Activated CD8-positive, alpha-beta memory T cell treated with anti-CD3 and anti-CD28 coated beads, Interleukin-2, amount 50 U/mL, for 48 hours (primary cell): ENCODE data around the gene ZFP62.
A peak's percentile ranks its signal among the peaks of the same experiment; 100 is the strongest.
"Not testable (repeated sequence)": the region's sequence is repeated elsewhere in the genome, so short reads cannot be mapped to it uniquely, and the experiment has no call there.

Experiments
- DNase-seq: peaks from one replicate; pipeline ENCODE4 v3.0.0-alpha.2; 2020

Gene ZFP62

DNA sequence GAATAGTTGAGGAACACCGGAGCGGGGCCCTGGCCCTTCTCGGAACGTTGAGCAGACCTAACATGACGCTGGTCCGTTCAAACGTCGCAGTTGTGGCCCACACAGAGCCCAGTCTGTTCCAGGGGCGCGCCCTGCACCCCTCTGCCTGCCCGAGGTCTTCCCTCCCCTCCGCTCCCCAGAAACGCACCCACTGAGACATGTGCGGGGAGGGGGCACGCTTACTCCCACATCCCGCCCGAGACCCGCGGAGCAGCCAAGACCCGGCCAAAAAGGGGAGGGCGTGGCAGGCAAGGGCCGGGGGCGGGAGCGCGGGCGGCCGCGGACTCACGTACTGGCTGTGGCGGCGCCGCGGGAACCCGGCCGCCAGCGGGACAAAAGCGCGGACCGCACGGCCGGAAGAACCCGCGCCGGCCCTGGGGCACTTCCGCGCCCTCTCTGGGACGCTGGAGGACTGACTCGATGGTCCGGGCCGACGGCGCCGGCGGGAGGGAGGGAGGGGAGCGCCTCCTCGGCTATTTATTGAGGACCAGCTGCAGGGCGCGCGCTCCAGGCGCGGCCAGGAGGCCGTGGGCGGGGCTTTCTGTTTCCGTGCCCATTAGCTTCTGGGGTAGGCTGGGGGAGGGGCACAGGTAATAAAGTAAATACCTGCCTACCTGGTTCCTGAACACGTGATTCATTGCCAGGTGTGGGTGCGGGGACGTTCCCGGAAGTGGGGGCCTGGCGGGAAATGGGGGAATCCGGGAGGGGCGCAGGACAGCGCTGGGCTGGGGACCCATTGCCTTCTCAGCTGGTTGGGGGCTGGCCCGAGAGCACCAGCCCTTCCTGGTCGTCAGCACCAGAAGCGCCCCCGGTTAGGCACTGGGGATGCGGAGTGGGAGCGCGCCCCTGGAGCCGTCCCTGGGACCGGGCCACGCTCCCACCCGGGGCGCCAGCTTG is at the start of gene ZFP62:
Gene ZFP62, minus strand, starts transcription at position 390 of the 936 bp plus-strand sequence. Its CDS starts 57 bp downstream, at position 333.
- DNase-seq = peak; percentile 93

DNA sequence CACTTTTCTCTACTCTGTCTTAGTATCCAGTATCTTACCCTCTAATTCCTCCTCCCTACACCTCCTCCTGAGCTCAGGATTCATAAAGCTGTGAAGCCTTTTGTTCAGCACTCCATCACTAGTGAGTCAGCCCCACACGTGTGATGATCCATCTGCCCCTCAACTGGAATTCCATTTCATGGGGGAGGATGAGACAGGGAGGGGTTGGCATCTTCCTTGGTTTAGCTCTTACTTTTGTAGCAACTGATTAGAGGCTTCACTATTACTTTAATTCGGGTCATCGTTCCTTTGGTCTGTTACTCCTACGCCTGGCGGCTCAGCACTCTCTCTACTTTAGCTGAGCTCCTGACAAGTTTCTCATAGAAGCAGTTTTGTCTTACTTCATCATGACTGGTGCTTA is 49.7 kb upstream of the ZFP62 start:
- DNase-seq = no peak

DNA sequence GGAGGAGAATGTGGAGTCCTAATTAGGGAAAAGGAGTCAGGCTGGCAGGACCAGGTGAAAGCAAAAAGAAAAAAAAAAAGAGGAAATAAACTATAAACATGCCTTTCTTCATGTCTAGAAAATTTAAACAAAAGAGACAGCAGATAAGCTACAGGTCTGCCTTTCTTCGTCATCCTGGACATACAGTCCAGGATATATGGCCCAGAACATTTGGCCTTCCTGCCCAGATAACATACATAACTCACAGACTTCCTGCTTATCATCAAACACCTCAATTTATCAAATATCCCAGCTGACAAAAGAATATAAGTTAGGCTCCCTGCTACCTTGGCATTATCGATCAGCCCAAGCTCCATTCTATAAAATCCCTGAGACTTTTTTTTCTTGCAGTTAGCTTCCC is 49.1 kb upstream of the ZFP62 start:
- no peak for DNase-seq

DNA sequence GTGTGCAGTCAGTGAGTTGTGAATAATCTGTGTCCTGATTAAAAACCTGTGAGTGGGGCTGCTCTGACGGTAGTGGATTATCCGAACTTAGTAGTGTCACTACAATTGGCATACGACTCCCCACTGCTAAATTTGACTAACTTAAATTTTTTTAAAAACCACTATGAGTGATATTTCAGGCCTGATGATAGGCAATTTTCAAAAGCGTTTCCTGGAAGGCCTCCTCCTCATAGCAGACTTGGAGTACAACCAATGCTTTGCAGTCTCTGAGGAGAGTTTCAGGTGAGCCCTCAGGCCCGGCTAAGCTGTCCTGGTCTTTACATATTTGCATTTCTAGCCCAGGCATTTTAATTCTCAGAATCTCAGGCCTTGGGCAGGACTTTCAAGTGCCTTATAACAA is 48.7 kb upstream of the ZFP62 start:
- DNase-seq = no peak

DNA sequence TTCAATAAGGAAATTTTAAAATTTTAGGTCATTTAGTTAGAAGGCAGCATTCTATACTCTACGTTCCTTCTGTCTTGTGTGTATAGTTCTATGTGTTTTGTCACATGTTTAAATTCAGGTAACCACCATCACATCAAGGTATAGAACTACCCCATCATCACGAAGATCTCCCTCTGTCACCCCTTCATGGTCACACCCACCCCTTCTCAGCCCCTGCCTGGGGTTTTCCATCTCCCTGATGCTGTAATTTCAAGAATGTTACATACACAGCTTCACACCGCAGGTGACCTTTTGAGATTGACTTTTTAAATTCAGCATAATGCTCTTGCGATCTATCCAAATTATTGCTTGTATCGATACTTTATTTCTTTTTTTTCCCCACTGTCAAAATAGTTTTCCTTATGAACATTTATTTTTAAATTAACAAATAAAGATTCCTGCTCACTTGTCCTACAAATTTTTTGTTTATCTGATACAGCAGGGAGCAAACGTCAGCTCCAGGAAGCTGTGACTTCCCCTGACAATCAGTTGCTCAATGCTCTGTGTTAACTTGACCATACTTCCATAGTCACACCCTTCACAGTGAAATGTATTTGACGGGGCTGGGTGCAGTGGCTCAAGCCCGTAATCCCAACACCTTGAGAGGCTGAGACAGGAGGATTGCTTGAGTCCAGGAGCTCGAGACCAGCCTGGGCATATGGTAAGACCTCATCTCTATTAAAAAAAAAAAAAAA is 48.1 kb upstream of the ZFP62 start:
- no peak for DNase-seq

DNA sequence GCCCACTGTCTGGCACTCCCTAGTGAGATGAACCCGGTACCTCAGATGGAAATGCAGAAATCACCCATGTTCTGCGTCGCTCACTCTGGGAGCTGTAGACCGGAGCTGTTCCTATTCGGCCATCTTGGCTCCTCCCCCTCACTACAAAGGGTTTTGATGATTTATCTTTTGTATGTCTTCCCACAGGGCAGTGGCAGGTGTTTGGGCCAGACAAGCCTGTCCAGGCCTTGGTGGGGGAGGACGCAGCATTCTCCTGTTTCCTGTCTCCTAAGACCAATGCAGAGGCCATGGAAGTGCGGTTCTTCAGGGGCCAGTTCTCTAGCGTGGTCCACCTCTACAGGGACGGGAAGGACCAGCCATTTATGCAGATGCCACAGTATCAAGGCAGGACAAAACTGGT is 47.3 kb upstream of the ZFP62 start:
- DNase-seq = no peak

DNA sequence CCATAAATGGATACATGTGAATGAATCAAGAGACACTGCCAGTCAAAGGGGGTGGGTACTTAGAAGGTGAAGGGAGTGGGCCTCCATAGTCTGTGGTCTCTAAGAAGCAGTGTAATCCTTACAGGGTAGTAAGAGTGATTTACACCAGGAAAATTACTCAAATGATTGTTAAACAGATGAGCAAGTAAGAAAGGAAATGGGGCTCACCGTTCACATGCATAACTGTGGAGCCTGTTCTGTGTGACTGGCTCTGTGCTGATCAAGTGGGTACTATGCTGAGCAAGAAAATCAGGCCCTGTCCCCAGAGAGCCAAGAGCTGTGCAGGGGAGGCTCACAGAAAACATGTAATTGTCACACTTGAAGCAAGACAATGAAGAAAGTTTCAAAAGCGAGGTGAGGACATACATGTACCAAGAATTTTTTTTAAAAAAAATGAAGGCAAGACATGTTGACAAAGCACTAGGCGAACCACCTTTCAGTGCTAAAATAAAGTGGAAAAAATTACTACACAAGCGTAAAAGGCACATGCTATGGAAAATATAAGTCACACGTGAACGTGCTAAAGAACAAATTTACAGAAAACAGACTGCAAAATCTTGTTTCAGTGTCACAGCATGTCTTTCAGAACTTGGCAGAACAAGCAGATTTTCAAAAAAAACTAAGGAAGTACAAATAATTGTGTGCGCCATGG is 40.4 kb upstream of the ZFP62 start:
- no peak for DNase-seq

DNA sequence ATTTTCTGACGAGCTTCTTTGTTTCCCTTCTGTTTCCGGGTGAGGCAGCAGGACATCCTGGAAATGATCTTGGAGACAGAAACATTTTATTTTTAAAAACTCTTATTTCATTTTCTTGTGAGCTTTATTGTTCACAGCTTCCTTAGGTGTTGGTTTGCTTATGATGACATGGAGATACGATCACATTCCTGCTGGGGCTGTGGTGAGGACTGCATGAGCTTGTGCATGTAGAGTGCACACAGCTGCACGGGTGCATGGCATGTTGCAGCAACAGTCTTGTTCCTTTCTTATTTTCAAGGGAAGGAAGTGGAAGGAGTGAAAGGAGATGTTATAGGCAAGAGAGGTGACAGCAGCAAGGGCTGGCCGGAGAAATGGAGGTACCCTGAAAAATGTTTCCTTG is 39.1 kb upstream of the ZFP62 start:
- DNase-seq = no peak

DNA sequence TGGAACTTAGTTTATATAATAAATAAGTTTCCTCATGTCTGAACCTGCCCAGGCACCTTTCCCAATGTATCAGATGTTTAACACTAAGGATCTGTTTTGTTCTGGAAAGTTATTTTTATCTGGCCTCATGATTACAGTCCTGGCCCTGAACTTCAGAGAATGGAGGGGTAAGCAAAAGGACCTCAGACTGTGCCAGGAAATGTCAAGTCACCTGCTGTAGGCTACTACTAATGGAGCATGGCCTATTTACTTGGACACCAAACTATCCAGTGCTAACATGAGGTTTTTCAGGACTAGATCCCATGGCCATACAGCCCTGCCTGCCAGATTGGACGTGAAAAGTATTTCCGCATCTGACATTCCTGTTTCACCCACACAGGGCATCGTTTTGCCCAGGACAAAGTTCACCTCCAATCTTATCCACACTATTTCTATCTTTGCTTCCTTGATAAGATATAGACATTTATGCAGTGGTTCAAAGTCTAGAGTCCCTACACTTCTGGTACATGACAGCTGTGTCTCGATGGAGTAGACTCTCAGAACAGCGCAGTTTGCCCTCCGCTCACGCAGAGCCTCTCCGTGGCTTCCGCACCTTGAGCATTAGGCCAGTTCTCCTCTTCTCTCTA is 37.7 kb upstream of the ZFP62 start, which contains the start of gene BTNL8:
Gene BTNL8, plus strand, starts transcription at position 539 of the 626 bp plus-strand sequence. CDS start 152 bp downstream, outside the sequence.
- no peak for DNase-seq

DNA sequence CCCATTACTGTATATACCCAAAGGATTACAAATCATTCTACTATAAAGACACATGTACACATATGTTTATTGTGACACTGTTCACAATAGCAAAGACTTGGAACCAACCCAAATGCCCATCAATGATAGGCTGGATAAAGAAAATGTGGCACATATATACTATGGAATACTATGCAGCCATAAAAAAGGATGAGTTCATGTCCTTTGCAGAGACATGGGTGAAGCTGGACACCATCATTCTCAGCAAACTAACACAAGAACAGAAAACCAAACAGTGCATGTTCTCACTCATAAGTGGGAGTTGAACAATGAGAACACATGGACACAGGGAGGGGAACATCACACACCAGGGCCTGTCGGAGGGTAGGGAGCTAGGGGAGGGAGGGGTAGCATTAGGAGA is 34.3 kb upstream of the ZFP62 start:
- DNase-seq = not testable (repeated sequence)

DNA sequence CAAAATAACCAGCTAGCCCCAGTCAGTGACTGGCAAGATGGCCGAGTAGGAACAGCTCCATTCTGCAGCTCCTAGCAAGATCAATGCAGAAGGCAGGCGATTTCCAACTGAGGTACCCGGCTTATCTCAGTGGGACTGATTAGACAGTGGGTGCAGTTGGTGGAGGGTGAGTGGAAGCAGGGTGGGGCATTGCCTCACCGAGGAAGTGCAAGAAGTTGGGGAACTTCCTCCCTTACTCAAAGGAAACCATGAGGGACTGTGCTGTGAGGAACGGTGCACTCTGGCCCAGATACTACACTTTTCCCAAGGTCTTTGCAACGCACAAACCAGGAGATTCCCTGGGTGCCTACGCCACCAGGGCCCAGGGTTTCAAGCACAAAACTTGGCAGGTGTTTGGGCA is 28.3 kb upstream of the ZFP62 start:
- no peak for DNase-seq

DNA sequence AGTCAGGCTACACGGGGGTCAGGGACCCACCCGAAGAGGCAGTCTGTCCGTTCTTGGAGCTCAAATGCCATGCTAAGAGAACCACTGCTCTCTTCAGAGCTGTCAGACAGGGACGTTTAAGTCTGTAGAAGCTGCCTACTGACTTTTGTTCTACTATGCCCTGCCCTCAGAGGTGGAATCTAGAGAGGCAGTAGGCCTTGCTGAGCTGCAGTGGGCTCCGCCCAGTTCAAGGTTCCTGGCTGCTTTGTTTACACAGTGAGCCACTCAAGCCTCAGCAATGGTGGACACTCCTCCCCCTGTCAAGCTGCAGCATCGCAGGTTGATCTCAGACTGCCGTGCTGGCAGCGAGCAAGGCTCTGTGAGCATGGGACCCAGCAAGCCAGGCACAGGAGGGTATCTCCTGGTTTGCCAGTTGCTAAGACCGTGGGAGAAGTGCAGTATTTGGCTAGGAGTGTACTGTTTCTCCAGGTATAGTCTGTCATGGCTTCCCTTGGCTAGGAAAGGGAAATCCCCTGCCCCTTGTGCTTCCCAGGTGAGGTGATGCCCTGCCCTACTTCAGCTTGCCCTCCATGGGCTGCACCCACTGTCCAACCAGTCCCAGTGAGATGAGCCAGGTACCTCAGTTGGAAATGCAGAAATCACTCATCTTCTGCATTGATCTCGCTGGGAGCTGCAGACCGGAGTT is 24.9 kb upstream of the ZFP62 start:
- not testable (repeated sequence) for DNase-seq

DNA sequence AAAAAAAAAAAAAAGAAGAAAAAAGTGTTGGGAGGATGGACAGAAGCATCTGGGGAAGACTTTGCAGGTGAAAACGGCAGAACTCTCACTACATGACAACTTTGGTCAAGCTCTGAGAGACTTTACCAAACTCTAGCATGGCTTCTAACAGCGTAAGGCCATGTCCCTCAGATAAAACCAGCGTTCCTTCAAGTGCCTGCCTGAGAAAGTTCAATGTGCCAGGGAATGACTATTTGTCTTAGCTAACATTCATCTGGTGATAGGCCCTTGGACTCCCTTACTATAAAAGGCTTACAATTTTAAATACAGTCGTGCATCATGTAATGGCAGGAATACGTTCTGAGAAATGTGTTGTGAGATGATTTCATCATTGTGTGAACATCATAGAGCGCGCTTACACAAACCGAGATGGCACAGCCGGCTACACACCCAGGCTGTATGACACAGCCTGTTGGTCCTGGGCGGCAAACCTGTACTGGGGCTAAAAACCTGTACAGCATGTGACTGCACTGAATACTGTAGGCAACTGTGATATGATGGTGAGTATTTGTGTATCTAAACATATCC is 14.9 kb upstream of the ZFP62 start:
- DNase-seq = no peak

DNA sequence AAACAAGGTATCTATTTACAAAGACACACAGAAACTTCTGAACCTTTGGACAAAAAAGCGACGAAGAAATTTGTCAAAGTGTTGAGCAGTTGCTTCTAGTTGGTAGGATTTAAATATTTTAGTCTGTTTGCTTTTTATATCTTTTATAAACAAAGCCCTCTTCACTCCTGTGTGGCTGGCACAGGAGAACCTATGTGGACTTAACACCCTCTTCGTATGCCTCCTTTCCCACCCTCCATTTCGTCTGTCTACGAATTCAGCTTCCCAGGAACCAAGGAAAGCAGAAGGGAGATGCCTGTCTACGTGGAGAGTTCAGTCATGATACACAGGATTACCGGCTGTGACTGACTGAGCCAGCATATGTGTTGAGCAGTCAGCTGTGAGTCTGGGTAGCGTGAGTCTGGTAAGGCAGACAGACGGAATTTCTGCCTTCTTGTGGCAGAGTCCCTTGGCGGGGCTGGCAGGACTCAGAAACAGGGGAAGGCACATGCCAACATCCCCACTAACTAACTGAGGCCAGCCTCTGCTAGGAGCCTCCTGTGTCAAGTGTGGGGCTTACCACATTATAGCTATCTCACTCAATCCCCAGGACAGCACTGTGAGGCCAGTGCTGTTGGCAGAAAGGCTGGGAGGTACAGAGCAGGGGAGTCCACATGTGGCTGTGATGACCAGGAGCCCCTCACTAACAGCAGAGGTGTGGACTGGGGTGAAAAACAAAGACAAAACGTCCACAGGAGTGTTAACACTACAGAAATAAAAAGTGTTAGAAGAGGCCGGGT is 13.9 kb upstream of the ZFP62 start:
- DNase-seq = no peak

DNA sequence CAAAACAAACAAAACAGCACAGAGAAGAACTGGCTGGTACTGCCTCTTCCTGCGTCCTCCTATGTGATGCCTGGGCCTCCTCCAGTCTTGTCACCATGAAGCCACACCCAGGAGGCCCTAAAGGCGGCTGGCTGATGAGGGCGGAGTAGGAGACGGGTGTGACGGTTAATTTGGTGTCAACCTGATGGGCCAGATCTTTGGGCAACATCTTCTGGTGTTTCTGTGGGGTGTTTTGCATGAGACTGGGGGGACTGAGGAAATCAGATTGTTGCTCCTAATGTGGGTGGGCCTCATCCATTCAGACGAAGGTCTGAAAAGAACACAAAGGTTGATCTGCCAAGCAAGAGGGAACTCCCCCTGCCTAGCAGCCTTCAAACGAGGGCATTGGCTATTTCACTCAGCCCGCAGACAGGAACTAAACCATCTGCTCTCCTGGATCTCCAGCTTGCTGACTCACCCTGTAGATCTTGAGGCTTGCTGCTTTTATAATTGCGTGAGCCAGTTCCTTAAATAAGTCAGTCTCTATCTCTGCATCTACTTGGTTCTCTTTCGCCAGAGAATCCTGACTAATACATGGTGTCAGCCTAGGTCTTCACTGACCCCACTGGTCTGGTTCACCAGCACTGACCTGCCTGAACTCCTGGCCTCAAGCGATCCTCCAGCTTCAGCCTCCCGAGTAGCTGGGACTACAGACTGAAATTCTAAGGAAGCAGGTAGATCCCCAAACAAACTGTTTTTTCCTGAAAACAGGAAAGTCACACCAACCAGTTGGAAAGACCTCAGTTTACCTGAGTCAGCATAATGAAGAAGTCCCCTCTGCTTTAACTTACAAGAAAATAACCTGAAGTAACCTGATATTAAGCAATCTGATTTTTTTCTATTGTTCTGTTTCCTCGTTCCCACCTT is 12.8 kb upstream of the ZFP62 start:
- no peak for DNase-seq

DNA sequence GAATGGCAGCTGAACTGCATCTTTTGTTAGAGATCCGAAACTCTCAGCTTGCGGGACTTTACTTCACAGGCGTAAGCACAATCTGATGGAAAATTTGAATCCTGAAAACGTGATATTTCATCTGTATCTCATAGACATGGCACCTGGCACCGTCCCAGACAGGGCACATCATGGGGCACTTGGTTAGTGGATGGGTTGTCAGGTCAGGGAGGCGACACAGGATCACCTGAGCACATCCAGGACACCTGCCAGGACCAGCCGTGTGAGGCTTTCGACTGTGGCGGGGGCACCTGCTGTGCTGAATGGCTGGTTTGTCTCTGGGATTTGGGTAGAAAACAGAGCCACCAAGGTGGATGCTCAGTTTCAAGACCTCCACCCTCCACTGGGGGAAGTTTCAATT is 11.3 kb upstream of the ZFP62 start:
- no peak for DNase-seq

DNA sequence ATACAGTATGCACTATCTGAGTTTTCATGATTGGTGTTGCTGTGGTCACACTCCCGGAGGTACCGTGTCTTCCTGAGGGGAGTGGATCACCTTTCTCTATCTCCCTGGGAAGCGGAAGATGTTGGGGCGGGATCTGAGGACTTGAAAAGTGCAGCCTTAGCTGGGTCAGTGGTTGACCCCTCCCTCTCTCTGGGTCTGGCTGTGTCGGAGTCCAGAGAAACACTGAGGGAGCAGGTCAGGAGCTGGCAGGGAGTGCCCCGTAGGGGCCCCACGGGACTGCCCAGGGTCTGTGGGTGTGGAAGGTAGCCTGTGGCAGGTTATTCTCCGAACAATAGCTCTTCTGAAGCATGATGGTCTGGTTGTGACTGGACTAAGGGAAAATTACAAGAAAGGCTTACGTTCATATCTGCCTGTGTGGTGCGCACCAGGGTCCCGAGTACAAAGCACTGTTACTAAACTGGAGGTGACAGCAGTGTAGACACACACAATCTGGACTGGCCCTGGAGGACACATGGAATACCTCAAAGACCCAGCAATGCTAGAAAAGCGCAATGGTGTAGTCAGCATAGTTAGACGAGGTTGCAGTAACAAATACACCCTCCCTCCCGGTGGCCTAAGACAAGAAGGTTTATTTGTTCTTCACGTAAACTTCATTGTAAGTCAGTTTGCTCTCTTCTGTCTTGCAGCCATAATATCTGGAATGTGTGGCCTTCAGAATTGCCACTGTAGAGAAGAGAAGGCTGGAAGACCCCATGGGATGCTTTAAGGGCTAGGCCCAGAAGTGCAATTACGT is 9.4 kb upstream of the ZFP62 start:
- DNase-seq = no peak

DNA sequence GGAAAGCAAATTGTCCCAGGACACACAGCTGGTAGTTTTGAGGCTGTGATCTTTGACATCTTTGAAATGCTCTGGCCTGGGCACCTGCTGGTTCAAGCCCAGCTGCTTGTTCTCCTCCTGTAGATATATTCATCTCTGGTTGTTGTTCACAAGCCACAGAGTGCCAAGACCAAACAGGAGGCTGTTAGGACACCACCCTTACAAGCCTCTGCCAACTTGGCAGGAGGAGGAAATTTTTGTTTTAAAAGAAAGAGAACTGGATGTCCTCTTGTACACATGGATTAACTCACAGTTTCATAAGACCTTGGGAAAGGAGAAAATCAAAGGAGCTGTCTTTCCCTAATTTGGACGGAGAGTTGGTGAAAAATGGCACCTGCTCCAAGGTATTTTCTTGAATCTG is 8.5 kb upstream of the ZFP62 start:
- no peak for DNase-seq

DNA sequence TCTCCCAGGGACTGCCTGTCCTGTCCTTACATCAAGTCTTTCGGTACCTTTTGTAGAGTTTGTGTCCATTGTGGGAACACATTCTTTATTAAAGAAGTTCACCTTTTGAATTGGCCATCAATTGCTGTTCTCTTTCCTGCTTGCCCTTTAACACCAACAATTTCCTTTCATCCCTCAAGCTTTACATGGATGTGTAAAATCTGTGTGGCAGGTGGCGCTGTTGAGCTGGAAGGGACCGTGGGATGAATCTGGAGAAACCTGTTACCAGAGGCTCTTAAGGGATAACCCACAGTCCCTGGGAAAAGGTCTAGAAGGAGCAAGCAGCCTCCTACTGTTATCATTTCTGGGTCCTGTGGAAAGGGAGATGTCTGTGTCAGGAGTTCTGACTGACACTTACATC is 7.9 kb upstream of the ZFP62 start:
- DNase-seq = peak; percentile 87
